HepG2 (cell line): Measurements from ENCODE around the gene STX12. TPM values are rescaled to one million over a fixed set of nuclear protein-coding genes. Genes with fewer than 3 reads are reported as not detected.
A peak's percentile ranks its signal among the peaks of the same experiment; 100 is the strongest.

ENCODE experiments used
- ATF5 ChIP-seq: sonication (generic); formaldehyde crosslinking; IDR thresholded peaks from 2 replicates; pipeline ENCODE4 v1.4.0; 2020; ENCODE audit warnings: mild to moderate bottlenecking, low read depth, missing genetic modification reagents
- KDM1A ChIP-seq: IDR thresholded peaks from 2 replicates; pipeline ENCODE4 v1.6.1; 2016; ENCODE audit warnings: missing compliant biosample characterization
- MEIS1 ChIP-seq: sonication (generic); formaldehyde crosslinking; IDR thresholded peaks from 2 replicates; pipeline ENCODE4 v1.9.0; 2021; ENCODE audit warnings: mild to moderate bottlenecking, missing genetic modification reagents, moderate library complexity, borderline replicate concordance
- MTA3 ChIP-seq: sonication (generic); formaldehyde crosslinking; IDR thresholded peaks from 2 replicates; pipeline ENCODE4 v1.4.0; 2020; ENCODE audit warnings: missing genetic modification reagents
- NPAS2 ChIP-seq: sonication (generic); formaldehyde crosslinking; IDR thresholded peaks from 2 replicates; pipeline ENCODE4 v1.8.0; 2022; ENCODE audit warnings: mild to moderate bottlenecking, missing genetic modification reagents, borderline replicate concordance
- RBM22 ChIP-seq: fragments of 200-400 bp; formaldehyde crosslinking; optimal IDR thresholded peaks from 2 replicates; pipeline ENCODE3; 2017; ENCODE audit warnings: mild to moderate bottlenecking, low read length, moderate library complexity
- RNF219 ChIP-seq: sonication (generic); formaldehyde crosslinking; IDR thresholded peaks from 2 replicates; pipeline ENCODE4 v1.5.0; 2020; ENCODE audit warnings: mild to moderate bottlenecking, missing genetic modification reagents
- ZBTB38 ChIP-seq: sonication (generic); formaldehyde crosslinking; IDR thresholded peaks from 2 replicates; pipeline ENCODE4 v1.5.1; 2020; ENCODE audit warnings: mild to moderate bottlenecking, missing genetic modification reagents
- ZFP41 ChIP-seq: sonication (generic); formaldehyde crosslinking; IDR thresholded peaks from 2 replicates; pipeline ENCODE4 v1.4.0; 2020; ENCODE audit warnings: mild to moderate bottlenecking, missing genetic modification reagents, borderline replicate concordance
- ZFP90 ChIP-seq: sonication (generic); formaldehyde crosslinking; IDR thresholded peaks from 2 replicates; pipeline ENCODE4 v1.8.0; 2022; ENCODE audit warnings: missing genetic modification reagents, mild to moderate bottlenecking, inconsistent platforms, borderline replicate concordance
- ZNF138 ChIP-seq: sonication (generic); formaldehyde crosslinking; IDR thresholded peaks from 2 replicates; pipeline ENCODE4 v1.5.0; 2020; ENCODE audit warnings: mild to moderate bottlenecking, low read depth, missing genetic modification reagents
- ZNF501 ChIP-seq: sonication (generic); formaldehyde crosslinking; IDR thresholded peaks from 2 replicates; pipeline ENCODE4 v1.5.1; 2020; ENCODE audit warnings: mild to moderate bottlenecking, moderate library complexity, missing genetic modification reagents
- ZNF598 ChIP-seq: sonication (generic); formaldehyde crosslinking; IDR thresholded peaks from 2 replicates; pipeline ENCODE4 v1.5.1; 2020; ENCODE audit warnings: mild to moderate bottlenecking, missing genetic modification reagents, borderline replicate concordance
- ZNF619 ChIP-seq: sonication (generic); formaldehyde crosslinking; IDR thresholded peaks from 2 replicates; pipeline ENCODE4 v1.4.0; 2020; ENCODE audit warnings: mild to moderate bottlenecking, missing genetic modification reagents
- ZSCAN29 ChIP-seq: sonication (generic); formaldehyde crosslinking; conservative IDR thresholded peaks from 2 replicates; pipeline ENCODE4 v1.4.0; 2020; ENCODE audit warnings: mild to moderate bottlenecking, missing genetic modification reagents
- polyA plus RNA-seq, 8 experiments: library from polyadenylated mRNA; depleted of rRNA in 3 of 8; stranded (reverse) in 7 of 8; unstranded in 1 of 8; fragments of >200 nt; fragmentation: Illumina TruSeq in 4 of 8; extraction: Trizol in 4 of 8; gene quantifications; 2 replicates each; pipeline versions ENCODE4 v1.2.1 to v1.2.3, GENCODE V29; 2011 to 2016; ENCODE audit warnings: low read depth in 4 of 8, missing spikeins in 1 of 8, mixed read lengths in 1 of 8; ENCODE audit not compliant: insufficient read depth in 1 of 8
- total RNA-seq, 5 experiments: library from RNA; depleted of rRNA; stranded (reverse); fragments of >200 nt; fragmentation: Illumina TruSeq; extraction: Trizol; gene quantifications; 2 replicates each; pipeline ENCODE4 v1.2.3, GENCODE V29; 2016; ENCODE audit warnings: low read depth in 1 of 5
- TF ChIP-seq, protein P1 (sequence below): sonication (generic); formaldehyde crosslinking; conservative IDR thresholded peaks from 2 replicates; pipeline ENCODE4 v1.4.0; 2020; ENCODE audit warnings: missing genetic modification reagents
- TF ChIP-seq, protein P2 (sequence below): IDR thresholded peaks from 2 replicates; pipeline ENCODE4 v1.6.1; 2016; ENCODE audit warnings: low read depth
- TF ChIP-seq, protein P3 (sequence below): sonication (generic); formaldehyde crosslinking; IDR thresholded peaks from 2 replicates; pipeline ENCODE4 v1.9.0; 2022; ENCODE audit warnings: missing genetic modification reagents, mild to moderate bottlenecking, borderline replicate concordance
- TF ChIP-seq, protein P4 (sequence below): sonication (generic); formaldehyde crosslinking; IDR thresholded peaks from 2 replicates; pipeline ENCODE4 v1.8.1; 2022; ENCODE audit warnings: mild to moderate bottlenecking, missing genetic modification reagents

The STX12 gene
- total and polyA plus RNA-seq, 2 of the 13 experiments (the other 11 are each of a cell fraction or from before 2014, with no cell fraction given) = 9.0 to 19.7 TPM

GRCh38 chr1:27830621-27831440, 57.8 kb downstream of the STX12 start, which contains the start of gene PPP1R8 (continued):
- TF ChIP-seq RNF219 (CRISPR knock-in tag) (no peak), ATF5 (CRISPR knock-in tag) (no peak), RBM22 (no peak), MTA3 (CRISPR knock-in tag) (no peak), ZNF501 (peak; percentile 91), ZBTB38 (CRISPR knock-in tag) (peak; percentile 64; the same call in 1 of the 2 replicates), NPAS2 (CRISPR knock-in tag) (no peak), ZFP90 (CRISPR knock-in tag) (peak; percentile 36; the same call in 1 of the 2 replicates), MEIS1 (CRISPR knock-in tag) (no peak; the same call in 1 of the 2 replicates), ZSCAN29 (CRISPR knock-in tag) (0 out of 2 replicates have a peak, but pooled peaks have one; percentile 29), KDM1A (CRISPR knock-in tag) (0 out of 2 replicates have a peak, but pooled peaks have one; percentile 25), ZFP41 (peak; percentile 28; the same call in 1 of the 2 replicates), ZNF138 (CRISPR knock-in tag) (no peak), ZNF598 (CRISPR knock-in tag) (peak; percentile 35; the same call in 1 of the 2 replicates), ZNF619 (CRISPR knock-in tag) (peak; percentile 73; the same call in 1 of the 2 replicates)
- TF ChIP-seq, protein P1, sequence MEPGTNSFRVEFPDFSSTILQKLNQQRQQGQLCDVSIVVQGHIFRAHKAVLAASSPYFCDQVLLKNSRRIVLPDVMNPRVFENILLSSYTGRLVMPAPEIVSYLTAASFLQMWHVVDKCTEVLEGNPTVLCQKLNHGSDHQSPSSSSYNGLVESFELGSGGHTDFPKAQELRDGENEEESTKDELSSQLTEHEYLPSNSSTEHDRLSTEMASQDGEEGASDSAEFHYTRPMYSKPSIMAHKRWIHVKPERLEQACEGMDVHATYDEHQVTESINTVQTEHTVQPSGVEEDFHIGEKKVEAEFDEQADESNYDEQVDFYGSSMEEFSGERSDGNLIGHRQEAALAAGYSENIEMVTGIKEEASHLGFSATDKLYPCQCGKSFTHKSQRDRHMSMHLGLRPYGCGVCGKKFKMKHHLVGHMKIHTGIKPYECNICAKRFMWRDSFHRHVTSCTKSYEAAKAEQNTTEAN = no peak; the same call in 1 of the 2 replicates
- TF ChIP-seq, protein P2, sequence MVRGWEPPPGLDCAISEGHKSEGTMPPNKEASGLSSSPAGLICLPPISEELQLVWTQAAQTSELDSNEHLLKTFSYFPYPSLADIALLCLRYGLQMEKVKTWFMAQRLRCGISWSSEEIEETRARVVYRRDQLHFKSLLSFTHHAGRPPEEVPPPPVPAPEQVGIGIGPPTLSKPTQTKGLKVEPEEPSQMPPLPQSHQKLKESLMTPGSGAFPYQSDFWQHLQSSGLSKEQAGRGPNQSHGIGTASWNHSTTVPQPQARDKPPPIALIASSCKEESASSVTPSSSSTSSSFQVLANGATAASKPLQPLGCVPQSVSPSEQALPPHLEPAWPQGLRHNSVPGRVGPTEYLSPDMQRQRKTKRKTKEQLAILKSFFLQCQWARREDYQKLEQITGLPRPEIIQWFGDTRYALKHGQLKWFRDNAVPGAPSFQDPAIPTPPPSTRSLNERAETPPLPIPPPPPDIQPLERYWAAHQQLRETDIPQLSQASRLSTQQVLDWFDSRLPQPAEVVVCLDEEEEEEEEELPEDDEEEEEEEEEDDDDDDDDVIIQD (CRISPR knock-in tag) = peak; percentile 71; the same call in 1 of the 2 replicates
- TF ChIP-seq, protein P3, sequence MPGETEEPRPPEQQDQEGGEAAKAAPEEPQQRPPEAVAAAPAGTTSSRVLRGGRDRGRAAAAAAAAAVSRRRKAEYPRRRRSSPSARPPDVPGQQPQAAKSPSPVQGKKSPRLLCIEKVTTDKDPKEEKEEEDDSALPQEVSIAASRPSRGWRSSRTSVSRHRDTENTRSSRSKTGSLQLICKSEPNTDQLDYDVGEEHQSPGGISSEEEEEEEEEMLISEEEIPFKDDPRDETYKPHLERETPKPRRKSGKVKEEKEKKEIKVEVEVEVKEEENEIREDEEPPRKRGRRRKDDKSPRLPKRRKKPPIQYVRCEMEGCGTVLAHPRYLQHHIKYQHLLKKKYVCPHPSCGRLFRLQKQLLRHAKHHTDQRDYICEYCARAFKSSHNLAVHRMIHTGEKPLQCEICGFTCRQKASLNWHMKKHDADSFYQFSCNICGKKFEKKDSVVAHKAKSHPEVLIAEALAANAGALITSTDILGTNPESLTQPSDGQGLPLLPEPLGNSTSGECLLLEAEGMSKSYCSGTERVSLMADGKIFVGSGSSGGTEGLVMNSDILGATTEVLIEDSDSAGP (CRISPR knock-in tag) = peak; percentile 73; the same call in 1 of the 2 replicates
- TF ChIP-seq, protein P4, sequence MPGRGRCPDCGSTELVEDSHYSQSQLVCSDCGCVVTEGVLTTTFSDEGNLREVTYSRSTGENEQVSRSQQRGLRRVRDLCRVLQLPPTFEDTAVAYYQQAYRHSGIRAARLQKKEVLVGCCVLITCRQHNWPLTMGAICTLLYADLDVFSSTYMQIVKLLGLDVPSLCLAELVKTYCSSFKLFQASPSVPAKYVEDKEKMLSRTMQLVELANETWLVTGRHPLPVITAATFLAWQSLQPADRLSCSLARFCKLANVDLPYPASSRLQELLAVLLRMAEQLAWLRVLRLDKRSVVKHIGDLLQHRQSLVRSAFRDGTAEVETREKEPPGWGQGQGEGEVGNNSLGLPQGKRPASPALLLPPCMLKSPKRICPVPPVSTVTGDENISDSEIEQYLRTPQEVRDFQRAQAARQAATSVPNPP (CRISPR knock-in tag) = no peak
